Endodermal cell (in vitro differentiated cells): ENCODE results near the gene SRD5A3. TPM values are rescaled to one million over a fixed set of nuclear protein-coding genes. Genes with fewer than 3 reads are reported as not detected.

ENCODE experiments used
- DNase-seq: peaks from one replicate; pipeline ENCODE4 v3.0.0-alpha.2; 2017
- H3K27ac ChIP-seq: 2 replicates; pipeline ENCODE4 v1.5.1; 2013; ENCODE audit warnings: mild to moderate bottlenecking, low read depth, low read length, moderate library complexity
- H3K27me3 ChIP-seq: 2 replicates; pipeline ENCODE4 v1.6.1; 2013; ENCODE audit warnings: mild to moderate bottlenecking, low read length, moderate library complexity; ENCODE audit not compliant: insufficient read depth, control insufficient read depth, poor library complexity, severe bottlenecking
- H3K36me3 ChIP-seq: 2 replicates; pipeline ENCODE4 v1.7.0; 2013; ENCODE audit warnings: mild to moderate bottlenecking, low read length, moderate library complexity; ENCODE audit not compliant: control insufficient read depth, insufficient read depth
- H3K4me1 ChIP-seq: one replicate; pipeline ENCODE4 v1.7.0; 2013; ENCODE audit warnings: low read length; ENCODE audit not compliant: control insufficient read depth, insufficient read depth
- H3K4me3 ChIP-seq: 2 replicates; pipeline ENCODE4 v1.5.1; 2013; ENCODE audit warnings: mild to moderate bottlenecking, low read length, moderate library complexity
- H3K9ac ChIP-seq: 2 replicates; pipeline ENCODE4 v1.6.1; 2013; ENCODE audit warnings: mild to moderate bottlenecking, low read length, moderate library complexity; ENCODE audit not compliant: poor library complexity, severe bottlenecking; ENCODE audit errors: extremely low read depth
- H3K9me3 ChIP-seq: 2 replicates; pipeline ENCODE4 v1.6.1; 2013; ENCODE audit warnings: mild to moderate bottlenecking, low read length, moderate library complexity; ENCODE audit not compliant: control insufficient read depth
- H3K27ac Mint-ChIP-seq: 2 replicates; pipeline ENCODE4 v1.8.0; 2020; ENCODE audit warnings: mixed read lengths
- H3K27me3 Mint-ChIP-seq: 2 replicates; pipeline ENCODE4 v1.8.0; 2021; ENCODE audit warnings: mild to moderate bottlenecking, mixed read lengths; ENCODE audit not compliant: insufficient read depth
- H3K36me3 Mint-ChIP-seq: 2 replicates; pipeline ENCODE4 v1.8.0; 2020; ENCODE audit warnings: low read depth, mixed read lengths
- H3K4me1 Mint-ChIP-seq: 2 replicates; pipeline ENCODE4 v1.8.0; 2020; ENCODE audit warnings: mixed read lengths
- H3K4me3 Mint-ChIP-seq: 2 replicates; pipeline ENCODE4 v1.8.0; 2020; ENCODE audit warnings: mild to moderate bottlenecking, moderate library complexity, mixed read lengths
- H3K9me3 Mint-ChIP-seq: 2 replicates; pipeline ENCODE4 v1.8.0; 2020; ENCODE audit warnings: mild to moderate bottlenecking, mixed read lengths
- CTCF ChIP-seq: fragments of 200-600 bp; sonication (generic); conservative IDR thresholded peaks from 2 replicates; pipeline ENCODE4 v1.5.0; 2021; ENCODE audit warnings: antibody characterized with exemption, mild to moderate bottlenecking
- WGBS, 2 experiments: methylation state at CpG; one replicate each; pipeline versions ENCODE4 v1.1.5 to v1.1.7; 2013; ENCODE audit warnings: missing lambda C conversion rate in 2 of 2, mixed read lengths in 1 of 2; ENCODE audit not compliant: insufficient coverage in 1 of 2, insufficient read length in 1 of 2; 5-methylcytosine and 5-hydroxymethylcytosine counted together
- total RNA-seq, 2 donors: library from RNA; stranded (reverse); fragmentation: NEBNext Ultra II Directional in 1 of 2; extraction: Animal tissue kit (Norgen Biotek cat#: 25700) in 1 of 2; gene quantifications; 2 replicates in 1 of 2; 3 replicates in 1 of 2; pipeline ENCODE4 v1.2.1, GENCODE V29; 2021

SRD5A3 gene
- total RNA-seq, 2 donors from 2014 or later, result 34.5 to 37.1 TPM

GRCh38 chr4:55397520-55398321 lies 51.7 kb downstream of the SRD5A3 start:
- H3K4me1 ChIP-seq, result no peaks in the 10 kb centered on the region
- H3K9me3 ChIP-seq, result no peaks in the 10 kb centered on the region
- no peak for DNase-seq
- peaks cover 19% of the 10 kb centered on the region for H3K36me3 ChIP-seq
- Mint-ChIP-seq H3K36me3 (peaks cover 16% of the 10 kb centered on the region), H3K27ac (peak overlapping the region; percentile 88), H3K4me1 (peaks cover 25% of the 10 kb centered on the region), H3K9me3 (no peaks in the 10 kb centered on the region), H3K27me3 (no peaks in the 10 kb centered on the region), H3K4me3 (peak overlapping the region; percentile 87)
- H3K4me3 ChIP-seq, result peak overlapping the region; percentile 95
- no peak overlapping the region for H3K27ac ChIP-seq
- no peaks in the 10 kb centered on the region for H3K27me3 ChIP-seq
- no peak for TF ChIP-seq CTCF
- WGBS, 2 experiments, result 22 to 35% methylated on average over 12 to 15 of the region's 15 CpGs
- peak overlapping the region; percentile 66 for H3K9ac ChIP-seq

GRCh38 chr4:55398461-55398860 lies 52.4 kb downstream of the SRD5A3 start:
- H3K9ac ChIP-seq, result peak overlapping the region; percentile 66
- Mint-ChIP-seq H3K36me3 (peaks cover 21% of the 10 kb centered on the region), H3K27me3 (no peaks in the 10 kb centered on the region)

GRCh38 chr4:55398966-55399365 lies 52.9 kb downstream of the SRD5A3 start:
- peaks cover 26% of the 10 kb centered on the region for H3K36me3 Mint-ChIP-seq
- peak overlapping the region; percentile 87 for H3K4me3 Mint-ChIP-seq

More at GRCh38 chr4:55398461-55398860, 52.4 kb downstream of the SRD5A3 start:
- peak overlapping the region; percentile 87 for H3K4me3 Mint-ChIP-seq
- H3K9me3 Mint-ChIP-seq, result no peaks in the 10 kb centered on the region
- H3K27me3 ChIP-seq, result no peaks in the 10 kb centered on the region
- WGBS, 2 experiments, result 56 to 67% methylated on average over 1 of the region's 1 CpG
- H3K36me3 ChIP-seq, result peaks cover 25% of the 10 kb centered on the region
- peaks cover 25% of the 10 kb centered on the region for H3K4me1 Mint-ChIP-seq
- peak overlapping the region; percentile 95 for H3K4me3 ChIP-seq
- DNase-seq, result no peak
- H3K27ac ChIP-seq, result no peak overlapping the region
- peak overlapping the region; percentile 72 for H3K27ac Mint-ChIP-seq
- TF ChIP-seq CTCF, result no peak
- H3K4me1 ChIP-seq, result no peaks in the 10 kb centered on the region
- peaks cover under 1% of the 10 kb centered on the region for H3K9me3 ChIP-seq

More at GRCh38 chr4:55398966-55399365, 52.9 kb downstream of the SRD5A3 start:
- Mint-ChIP-seq H3K4me1 (peaks cover 25% of the 10 kb centered on the region), H3K9me3 (peaks cover 1% of the 10 kb centered on the region), H3K27ac (no peak overlapping the region), H3K27me3 (no peaks in the 10 kb centered on the region)
- Histone ChIP-seq H3K4me3 (peak overlapping the region; percentile 95), H3K9me3 (peaks cover 4% of the 10 kb centered on the region), H3K27me3 (no peaks in the 10 kb centered on the region), H3K36me3 (peaks cover 30% of the 10 kb centered on the region), H3K9ac (peak overlapping the region; percentile 66), H3K4me1 (no peaks in the 10 kb centered on the region), H3K27ac (no peak overlapping the region)
- no peak for TF ChIP-seq CTCF
- WGBS, 2 experiments, result 76 to 84% methylated on average over 3 of the region's 3 CpGs
- DNase-seq, result no peak
